Smooth muscle cell (in vitro differentiated cells): ENCODE measurements around the gene EVA1A. TPM values are rescaled to one million over a fixed set of nuclear protein-coding genes. Genes with fewer than 3 reads are reported as not detected.

Experiments
- DNase-seq: peaks from one replicate; lab custom pipeline; 2025; ENCODE audit not compliant: unreplicated experiment; lab: John Stamatoyannopoulos, UW
- H2AFZ ChIP-seq: fragments of 200-600 bp; sonication (generic); 2 replicates; pipeline ENCODE4 v1.6.0; 2016; ENCODE audit warnings: antibody characterized with exemption, low read depth, mild to moderate bottlenecking
- H3F3A ChIP-seq: fragments of 200-600 bp; sonication (generic); 2 replicates; pipeline ENCODE4 v1.6.0; 2017; ENCODE audit warnings: antibody characterized with exemption, low read depth
- H3K27ac ChIP-seq: fragments of 200-600 bp; sonication (generic); 2 replicates; pipeline ENCODE4 v1.5.1; 2016; ENCODE audit warnings: low read depth, mild to moderate bottlenecking
- H3K27me3 ChIP-seq: fragments of 200-600 bp; sonication (generic); 2 replicates; pipeline ENCODE4 v1.6.1; 2016; ENCODE audit warnings: low read depth, mild to moderate bottlenecking
- H3K36me3 ChIP-seq: fragments of 200-600 bp; sonication (generic); 2 replicates; pipeline ENCODE4 v1.5.1; 2016; ENCODE audit warnings: low read depth
- H3K4me1 ChIP-seq: fragments of 200-600 bp; sonication (generic); 2 replicates; pipeline ENCODE4 v1.5.1; 2016; ENCODE audit warnings: low read depth
- H3K4me2 ChIP-seq: fragments of 200-600 bp; sonication (generic); 2 replicates; pipeline ENCODE4 v1.6.0; 2016; ENCODE audit warnings: mild to moderate bottlenecking
- H3K4me3 ChIP-seq: fragments of 200-600 bp; sonication (generic); 2 replicates; pipeline ENCODE4 v1.5.1; 2016; ENCODE audit warnings: mild to moderate bottlenecking
- H3K79me2 ChIP-seq: fragments of 200-600 bp; sonication (generic); 2 replicates; pipeline ENCODE4 v1.6.0; 2016; ENCODE audit warnings: low read depth, mild to moderate bottlenecking
- H3K9ac ChIP-seq: fragments of 200-600 bp; sonication (generic); 2 replicates; pipeline ENCODE4 v1.6.0; 2016; ENCODE audit warnings: low read depth
- H3K9me3 ChIP-seq: fragments of 200-600 bp; sonication (generic); replicated peaks from 2 replicates; pipeline ENCODE4 v1.5.1; 2016; ENCODE audit warnings: low read depth
- H4K20me1 ChIP-seq: fragments of 200-600 bp; sonication (generic); 2 replicates; pipeline ENCODE4 v1.6.0; 2016; ENCODE audit warnings: low read depth
- WGBS: methylation state at CpG from one replicate; pipeline ENCODE4 v1.1.7; 2016; ENCODE audit warnings: low lambda C conversion rate; 5-methylcytosine and 5-hydroxymethylcytosine counted together
- polyA plus RNA-seq: library from polyadenylated mRNA; unstranded; fragments of >200 nt; fragmentation: Nextera tagmentation; extraction: Ambion mirVana; gene quantifications from 2 replicates; pipeline ENCODE4 v1.2.1, GENCODE V29; 2016
- total RNA-seq: library from RNA; depleted of rRNA; stranded (reverse); fragments of >200 nt; gene quantifications from 2 replicates; pipeline ENCODE4 v1.2.3, GENCODE V29; 2014
- TF ChIP-seq, protein P1 (sequence below): fragments of 200-600 bp; sonication (generic); IDR thresholded peaks from 2 replicates; pipeline ENCODE4 v1.5.1; 2017; ENCODE audit warnings: borderline replicate concordance, mild to moderate bottlenecking, antibody characterized with exemption; ENCODE audit not compliant: insufficient read depth, poor library complexity, severe bottlenecking

The EVA1A gene
- total and polyA plus RNA-seq, 2 experiments from 2014 or later, result 84.1 to 89.2 TPM

- Histone ChIP-seq H3F3A (peaks cover 32% of the 10 kb centered on the region), H3K9ac (no peak overlapping the region), H3K4me2 (no peak overlapping the region), H4K20me1 (no peaks in the 10 kb centered on the region), H3K36me3 (no peaks in the 10 kb centered on the region), H3K9me3 (no peaks in the 10 kb centered on the region), H3K79me2 (no peaks in the 10 kb centered on the region), H3K4me1 (peaks cover 8% of the 10 kb centered on the region), H3K4me3 (no peak overlapping the region), H3K27me3 (no peaks in the 10 kb centered on the region), H3K27ac (no peak overlapping the region), H2AFZ (no peak overlapping the region)
- TF ChIP-seq, protein P1, sequence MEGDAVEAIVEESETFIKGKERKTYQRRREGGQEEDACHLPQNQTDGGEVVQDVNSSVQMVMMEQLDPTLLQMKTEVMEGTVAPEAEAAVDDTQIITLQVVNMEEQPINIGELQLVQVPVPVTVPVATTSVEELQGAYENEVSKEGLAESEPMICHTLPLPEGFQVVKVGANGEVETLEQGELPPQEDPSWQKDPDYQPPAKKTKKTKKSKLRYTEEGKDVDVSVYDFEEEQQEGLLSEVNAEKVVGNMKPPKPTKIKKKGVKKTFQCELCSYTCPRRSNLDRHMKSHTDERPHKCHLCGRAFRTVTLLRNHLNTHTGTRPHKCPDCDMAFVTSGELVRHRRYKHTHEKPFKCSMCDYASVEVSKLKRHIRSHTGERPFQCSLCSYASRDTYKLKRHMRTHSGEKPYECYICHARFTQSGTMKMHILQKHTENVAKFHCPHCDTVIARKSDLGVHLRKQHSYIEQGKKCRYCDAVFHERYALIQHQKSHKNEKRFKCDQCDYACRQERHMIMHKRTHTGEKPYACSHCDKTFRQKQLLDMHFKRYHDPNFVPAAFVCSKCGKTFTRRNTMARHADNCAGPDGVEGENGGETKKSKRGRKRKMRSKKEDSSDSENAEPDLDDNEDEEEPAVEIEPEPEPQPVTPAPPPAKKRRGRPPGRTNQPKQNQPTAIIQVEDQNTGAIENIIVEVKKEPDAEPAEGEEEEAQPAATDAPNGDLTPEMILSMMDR, result no peak
- 87% methylated on average over 1 of the region's 1 CpG for WGBS
- DNase-seq, result no peak
Measured at GRCh38 chr2:75573145-75573878, 12.6 kb upstream of the EVA1A start.

GRCh38 chr2:75571730-75572430, 11.1 kb upstream of the EVA1A start:
- Histone ChIP-seq H3K27me3 (no peaks in the 10 kb centered on the region), H3K4me1 (peaks cover 8% of the 10 kb centered on the region), H3K27ac (peak overlapping the region; percentile 83), H2AFZ (no peak overlapping the region), H3K36me3 (no peaks in the 10 kb centered on the region), H3K9me3 (no peaks in the 10 kb centered on the region), H3K79me2 (no peaks in the 10 kb centered on the region), H3K4me2 (peak overlapping the region; percentile 36), H3F3A (peaks cover 32% of the 10 kb centered on the region), H4K20me1 (no peaks in the 10 kb centered on the region), H3K4me3 (no peak overlapping the region), H3K9ac (peak overlapping the region; percentile 55)
- no peak for DNase-seq
- TF ChIP-seq, protein P1, result no peak
- WGBS, result 61% methylated on average over 4 of the region's 4 CpGs

GRCh38 chr2:75570948-75571729, 10.4 kb upstream of the EVA1A start:
- no peak for DNase-seq
- no peaks in the 10 kb centered on the region for H3K27me3 ChIP-seq
- H3K27ac ChIP-seq, result peak overlapping the region; percentile 83
- no peaks in the 10 kb centered on the region for H3K36me3 ChIP-seq
- H3K9me3 ChIP-seq, result no peaks in the 10 kb centered on the region
- TF ChIP-seq, protein P1, result no peak
- H3K4me2 ChIP-seq, result peak overlapping the region; percentile 36
- no peak overlapping the region for H2AFZ ChIP-seq
- no peaks in the 10 kb centered on the region for H3K79me2 ChIP-seq
- no peaks in the 10 kb centered on the region for H4K20me1 ChIP-seq
- H3K4me1 ChIP-seq, result peaks cover 8% of the 10 kb centered on the region
- no peak overlapping the region for H3K4me3 ChIP-seq
- H3F3A ChIP-seq, result peaks cover 34% of the 10 kb centered on the region
- H3K9ac ChIP-seq, result peak overlapping the region; percentile 30
- WGBS, result 7% methylated on average over 7 of the region's 7 CpGs
